CD1c-positive myeloid dendritic cell (primary cell): ENCODE data around the gene RGR.

ENCODE experiments used
- DNase-seq: peaks from one replicate; pipeline ENCODE4 v3.0.0-alpha.2; 2016; ENCODE audit errors: extremely low spot score

RGR gene, protein sequence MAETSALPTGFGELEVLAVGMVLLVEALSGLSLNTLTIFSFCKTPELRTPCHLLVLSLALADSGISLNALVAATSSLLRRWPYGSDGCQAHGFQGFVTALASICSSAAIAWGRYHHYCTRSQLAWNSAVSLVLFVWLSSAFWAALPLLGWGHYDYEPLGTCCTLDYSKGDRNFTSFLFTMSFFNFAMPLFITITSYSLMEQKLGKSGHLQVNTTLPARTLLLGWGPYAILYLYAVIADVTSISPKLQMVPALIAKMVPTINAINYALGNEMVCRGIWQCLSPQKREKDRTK

DNA sequence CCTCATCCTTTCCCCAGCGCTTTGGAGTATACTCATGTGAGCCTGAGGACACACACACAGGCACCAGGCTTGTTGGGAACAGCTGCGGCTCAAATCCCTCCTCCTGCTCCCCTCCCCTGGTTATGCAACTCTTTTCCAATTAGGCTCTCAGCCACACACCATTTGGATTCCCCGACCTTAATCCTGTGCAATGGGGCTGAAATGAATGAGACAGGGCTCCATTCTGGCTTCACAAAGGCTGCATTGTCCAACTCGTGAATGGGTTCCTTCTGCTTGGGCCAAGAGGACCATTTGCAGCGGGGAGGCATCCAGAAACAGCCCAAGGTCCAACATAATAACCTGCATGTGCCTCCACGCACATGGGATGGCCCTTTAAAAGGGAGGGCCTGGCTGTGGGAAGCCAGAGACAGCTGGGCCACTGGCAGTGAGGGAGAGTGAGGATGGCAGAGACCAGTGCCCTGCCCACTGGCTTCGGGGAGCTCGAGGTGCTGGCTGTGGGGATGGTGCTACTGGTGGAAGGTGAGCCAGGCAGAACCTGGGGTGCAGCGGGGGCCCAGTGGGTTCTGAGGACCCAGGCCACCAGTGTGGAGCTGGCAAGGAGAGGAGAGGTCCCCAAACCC lies at the start of gene RGR:
TSS of gene RGR (plus strand) at position 403 of the 620 bp plus-strand sequence. CDS start at position 441, 38 bp downstream.
- DNase-seq: no peak

DNA sequence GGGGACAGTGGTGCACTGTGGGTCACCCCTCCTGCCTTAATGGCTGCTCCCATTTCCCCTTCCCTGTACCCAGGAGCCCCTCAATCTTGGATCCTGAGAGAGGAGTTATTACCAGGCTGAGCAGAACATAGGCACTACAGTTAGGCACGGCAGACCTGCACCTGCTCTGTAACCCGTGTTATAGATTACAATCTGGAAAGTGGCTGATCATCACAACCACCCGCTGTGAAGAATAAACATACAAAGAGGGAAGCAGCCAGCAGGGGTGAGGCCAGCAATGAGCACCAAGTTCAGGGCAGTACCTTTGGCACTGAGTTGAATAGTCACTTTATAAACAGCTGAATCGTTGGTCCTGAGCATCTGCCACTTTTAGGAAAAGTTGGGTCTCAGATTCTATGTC lies 48.8 kb upstream of the RGR start:
- no peak for DNase-seq

DNA sequence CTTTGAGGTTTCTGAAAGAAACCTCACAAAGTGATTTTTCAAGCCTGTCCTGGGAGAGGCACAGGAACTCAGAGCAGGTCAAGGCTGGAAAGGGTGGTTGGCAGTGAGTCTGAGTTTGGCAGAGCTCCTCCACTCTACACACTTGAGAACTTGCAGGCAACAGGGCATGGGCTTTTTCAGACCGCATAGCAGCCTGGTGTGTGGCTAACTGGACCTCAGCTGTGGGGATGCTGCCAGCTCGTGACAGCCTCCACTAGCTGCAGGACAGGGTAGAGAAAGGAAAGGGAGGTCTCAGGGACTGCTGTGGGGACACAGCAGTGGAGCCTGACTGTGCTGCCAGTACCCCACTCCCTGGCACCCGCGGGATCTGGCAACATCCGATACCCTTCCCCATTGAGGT lies 47.9 kb upstream of the RGR start:
- no peak for DNase-seq

DNA sequence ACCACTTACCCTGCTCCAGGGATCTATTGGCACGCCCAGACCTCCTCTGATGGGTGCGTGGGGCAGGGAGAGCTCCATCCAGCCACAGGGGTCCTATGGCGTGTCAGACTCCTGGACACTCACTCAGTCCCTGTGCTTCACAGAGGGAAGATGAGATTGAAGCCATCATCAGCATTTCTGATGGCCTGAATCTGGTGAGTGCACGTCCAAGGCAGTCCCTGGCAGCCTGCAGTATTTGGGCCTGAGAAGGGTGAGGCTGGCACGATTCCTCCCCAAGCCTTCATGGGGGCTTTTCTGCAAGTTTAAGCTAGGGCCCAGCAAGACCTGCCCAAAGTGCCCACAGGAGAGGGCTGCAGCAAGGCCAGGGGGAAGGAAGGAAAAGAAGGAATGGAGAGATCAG lies 47.2 kb upstream of the RGR start:
- no peak for DNase-seq

DNA sequence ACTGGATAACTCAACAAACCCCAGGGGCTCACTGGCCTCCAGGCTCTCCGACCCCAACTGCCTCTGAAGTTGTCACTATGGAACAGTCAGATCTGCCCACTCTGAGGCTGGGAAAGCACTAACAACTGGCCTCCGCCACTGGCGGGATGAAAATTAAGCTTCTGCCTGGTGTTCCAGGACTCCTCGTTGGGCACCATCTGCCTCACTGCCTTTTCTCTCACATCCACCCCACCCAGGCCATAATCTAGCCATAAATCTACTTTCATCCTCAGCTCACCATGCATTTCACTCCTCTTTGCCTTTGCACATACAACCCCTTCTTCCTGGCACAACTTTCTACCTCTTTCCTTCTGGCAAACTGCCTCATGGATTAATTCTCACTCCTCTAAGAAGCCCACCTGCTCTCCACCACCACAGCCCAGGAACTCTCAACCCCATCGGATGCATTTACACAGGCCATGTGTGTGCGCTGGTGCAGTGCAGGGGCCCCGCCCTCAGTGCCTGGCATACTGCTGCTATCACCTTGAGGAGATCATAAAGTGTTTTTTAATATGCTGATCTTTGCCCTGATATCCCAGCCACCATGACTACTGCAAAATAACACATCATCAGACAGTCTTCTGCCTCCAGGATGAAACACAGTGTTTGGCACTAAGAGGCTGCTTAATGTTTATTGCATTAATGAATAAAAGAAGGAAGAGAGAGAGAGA lies 46.5 kb upstream of the RGR start:
- no peak for DNase-seq

DNA sequence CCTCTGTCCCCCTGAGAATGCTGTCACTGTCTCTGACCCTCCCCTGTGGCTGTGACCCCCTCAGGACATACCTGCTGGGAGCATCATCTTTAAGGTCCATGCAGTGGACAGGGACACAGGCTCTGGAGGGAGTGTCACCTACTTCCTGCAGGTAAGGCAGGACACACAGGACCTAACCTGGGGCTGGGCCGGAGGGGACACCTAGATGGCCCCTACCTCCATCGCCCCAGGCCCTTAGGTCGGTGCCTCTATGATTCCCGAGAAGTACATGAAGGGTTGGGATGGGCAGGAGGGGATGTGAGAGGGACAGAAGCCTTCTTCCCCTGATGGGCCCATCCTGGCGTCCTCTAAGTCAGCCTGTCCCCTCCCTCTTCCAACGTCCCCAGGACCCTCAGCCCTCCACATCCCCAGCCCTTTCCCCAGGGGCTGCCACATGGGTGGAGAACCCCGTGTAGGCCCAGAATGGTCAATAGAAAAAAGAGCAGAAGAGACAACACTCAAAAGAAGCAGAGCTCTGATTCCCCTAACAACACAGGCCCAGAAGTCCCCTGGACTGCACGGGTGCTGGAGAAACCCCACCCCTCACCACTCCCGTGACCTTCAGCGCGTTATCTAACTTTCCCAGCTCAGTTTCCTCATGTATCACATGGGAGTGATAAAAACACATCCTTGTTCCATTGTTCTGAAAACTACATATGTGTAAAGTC lies 44.2 kb upstream of the RGR start:
- DNase-seq: no peak

DNA sequence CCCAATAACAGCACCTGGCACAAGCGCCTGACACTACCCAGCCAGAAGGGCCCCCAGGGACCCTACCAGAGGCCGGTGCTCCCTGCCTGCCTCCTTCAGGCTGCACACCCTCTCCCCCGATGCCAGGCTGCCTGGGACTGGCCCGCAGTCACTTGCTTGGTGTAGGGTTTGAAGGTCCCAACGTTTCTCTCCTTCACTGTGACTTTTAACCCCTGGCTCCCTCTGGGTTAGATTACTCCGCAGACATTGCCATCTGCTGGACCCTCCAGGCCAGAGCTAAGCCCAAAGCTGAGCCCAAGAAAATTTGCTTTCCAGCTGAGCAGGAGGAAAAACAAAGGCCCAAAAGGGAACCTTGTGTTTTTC lies 43.6 kb upstream of the RGR start:
- no peak for DNase-seq

DNA sequence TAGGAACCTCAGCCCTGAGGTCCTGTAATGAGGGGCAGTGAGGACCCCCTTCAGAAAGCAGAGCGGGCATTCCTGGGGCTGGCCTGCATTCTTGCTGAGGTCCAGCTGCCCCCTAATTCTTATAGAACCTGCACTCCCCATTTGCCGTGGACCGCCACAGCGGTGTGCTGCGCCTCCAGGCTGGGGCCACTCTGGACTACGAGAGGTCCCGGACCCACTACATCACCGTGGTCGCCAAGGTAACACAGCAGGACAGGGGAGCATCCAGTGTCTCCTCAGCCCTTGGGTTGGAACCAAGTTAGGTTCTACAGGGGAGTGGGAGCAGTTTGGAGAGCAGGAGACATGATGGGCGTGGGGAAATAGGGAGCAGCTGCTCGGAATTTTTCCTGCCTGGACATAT lies 43.2 kb upstream of the RGR start:
- no peak for DNase-seq

DNA sequence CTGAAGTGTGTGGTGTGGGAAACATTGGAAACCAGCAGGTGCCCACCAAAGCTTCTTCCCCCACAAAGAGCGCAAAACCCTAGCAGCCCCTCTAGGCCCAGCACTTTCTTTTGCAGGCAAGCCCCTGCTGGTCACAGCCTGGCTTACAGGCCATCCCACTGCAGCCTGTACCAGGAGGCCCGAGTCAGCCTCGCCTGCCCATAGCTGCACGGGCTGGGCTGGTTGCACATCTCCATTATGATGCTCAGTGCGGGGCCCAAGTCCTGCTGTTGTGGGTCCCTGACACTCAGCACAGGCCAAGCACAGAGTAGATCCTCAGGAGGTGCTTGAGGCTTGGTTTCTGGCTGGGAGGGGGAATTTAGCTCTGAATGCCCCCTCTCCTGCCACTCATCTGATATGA lies 42.5 kb upstream of the RGR start:
- DNase-seq: no peak

DNA sequence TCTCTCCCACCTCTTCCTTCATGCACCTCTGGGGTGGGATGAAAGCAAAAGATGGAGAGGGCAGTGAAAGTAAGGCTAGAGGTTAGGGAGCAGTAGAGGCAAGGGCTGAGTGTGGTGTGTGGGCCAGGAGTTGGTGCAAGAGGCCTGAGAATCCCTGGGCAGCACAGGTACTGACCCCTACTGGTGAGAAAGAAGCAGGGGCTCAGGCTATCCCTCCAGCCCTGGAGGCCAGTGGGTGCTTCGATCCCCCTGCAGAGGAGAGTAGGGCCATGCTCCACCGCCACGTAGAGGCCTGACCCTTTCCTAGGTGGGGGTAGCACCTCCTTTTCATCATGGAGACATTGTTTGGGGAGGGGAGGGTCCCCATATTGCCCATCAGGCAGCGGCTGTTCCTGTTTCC lies 40.7 kb upstream of the RGR start:
- no peak for DNase-seq

DNA sequence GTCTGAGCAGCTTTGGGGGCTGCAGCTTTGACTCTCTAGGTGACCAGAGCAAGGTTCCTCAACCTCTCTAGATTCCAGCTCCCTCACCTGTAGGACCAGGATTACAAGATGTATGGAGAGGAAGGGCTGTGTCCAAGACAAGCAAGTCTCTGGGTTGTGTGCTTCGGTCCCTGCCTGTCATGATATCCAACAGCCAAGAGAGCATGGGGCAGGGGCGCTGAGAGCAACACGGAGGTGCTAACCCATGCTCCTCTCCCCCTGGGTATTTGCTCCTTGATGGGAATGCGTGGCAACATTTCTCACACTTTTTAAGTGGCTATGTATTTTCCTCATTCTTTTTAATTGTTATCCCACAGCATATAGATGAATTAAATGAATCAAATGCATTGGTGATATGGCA lies 40.2 kb upstream of the RGR start:
- no peak for DNase-seq

DNA sequence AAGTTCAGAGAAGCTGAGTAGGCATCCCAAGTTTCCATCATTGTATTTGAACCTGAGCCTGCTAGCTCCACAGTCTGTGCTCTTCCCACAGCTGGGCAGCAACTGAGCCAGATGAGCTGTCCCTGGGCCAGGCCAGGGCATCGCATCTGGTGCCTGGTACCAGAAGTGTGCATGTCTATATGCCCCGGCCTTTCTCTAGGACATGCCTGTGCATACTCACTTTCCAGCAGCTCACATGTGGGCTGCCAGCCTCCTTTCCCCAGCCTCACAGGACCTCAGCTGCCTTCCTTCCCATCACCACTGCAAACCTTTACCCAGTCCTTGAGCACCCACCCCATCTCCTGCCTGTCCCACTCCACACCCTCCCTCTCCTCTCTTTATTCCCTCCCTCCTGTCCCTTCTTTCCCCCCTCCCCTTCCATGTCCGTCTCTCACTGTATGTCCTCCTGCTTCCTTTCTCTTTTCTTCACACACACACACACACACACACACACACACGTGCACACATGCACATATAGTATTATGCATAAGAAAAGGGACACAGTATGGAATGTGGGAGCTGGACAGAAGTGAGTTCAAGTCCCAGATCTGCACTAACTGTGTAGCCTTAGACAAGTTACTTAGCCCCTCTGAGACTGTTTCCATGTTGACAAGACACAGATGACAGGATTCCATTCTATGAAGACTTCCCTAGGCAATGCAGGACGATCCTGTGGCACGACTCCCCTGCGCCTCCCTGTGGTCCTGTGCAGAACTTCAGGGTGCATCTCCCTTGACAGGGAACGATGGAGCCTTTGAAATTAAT lies 39.6 kb upstream of the RGR start:
- DNase-seq: peak; percentile 58

DNA sequence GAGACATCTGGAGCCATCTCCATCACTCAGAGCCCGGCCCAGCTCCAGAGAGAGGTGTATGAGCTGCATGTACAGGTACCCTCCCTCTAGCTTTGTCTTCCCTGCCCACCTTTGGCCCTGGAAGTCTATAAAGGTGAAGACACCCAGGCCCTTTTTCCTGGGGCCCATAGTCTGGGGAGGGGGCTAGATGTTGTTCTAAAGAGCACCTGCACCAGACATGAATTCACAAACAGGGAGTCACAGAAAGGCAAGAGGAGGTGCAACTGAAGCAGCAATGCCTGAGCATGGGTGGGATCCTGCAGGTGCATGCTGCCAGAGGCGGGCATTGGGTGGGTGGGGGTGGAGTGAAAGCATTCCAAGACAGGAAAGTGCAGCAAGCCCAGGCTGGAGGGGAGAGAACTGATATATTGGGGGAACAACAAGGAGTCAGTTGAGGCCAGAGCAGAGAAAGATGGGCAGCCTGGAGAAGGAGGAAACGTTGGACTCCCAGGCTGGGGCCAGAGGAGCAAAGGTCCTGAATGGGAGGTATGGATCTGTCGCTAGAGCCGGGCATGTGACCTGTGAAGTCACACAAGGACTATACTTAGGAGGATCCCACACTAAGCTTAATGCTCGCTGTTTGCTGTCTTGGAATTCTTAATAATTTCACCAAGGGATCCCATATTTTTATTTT lies 38.9 kb upstream of the RGR start:
- no peak for DNase-seq

DNA sequence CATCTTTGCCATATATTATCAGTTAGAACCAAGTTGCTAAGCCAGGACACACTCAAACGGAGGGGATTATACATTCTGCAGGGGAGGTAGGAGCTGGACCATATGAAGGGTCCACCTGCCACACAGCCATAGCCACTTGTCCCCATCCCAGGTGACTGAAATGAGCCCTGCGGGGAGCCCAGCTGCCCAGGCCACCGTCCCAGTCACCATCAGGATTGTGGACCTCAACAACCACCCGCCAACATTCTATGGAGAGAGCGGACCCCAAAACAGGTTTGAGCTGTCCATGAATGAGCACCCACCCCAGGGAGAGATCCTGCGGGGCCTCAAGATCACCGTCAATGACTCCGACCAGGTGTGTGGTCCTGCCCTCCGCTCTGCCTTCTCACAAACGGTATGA lies 36.8 kb upstream of the RGR start:
- no peak for DNase-seq

DNA sequence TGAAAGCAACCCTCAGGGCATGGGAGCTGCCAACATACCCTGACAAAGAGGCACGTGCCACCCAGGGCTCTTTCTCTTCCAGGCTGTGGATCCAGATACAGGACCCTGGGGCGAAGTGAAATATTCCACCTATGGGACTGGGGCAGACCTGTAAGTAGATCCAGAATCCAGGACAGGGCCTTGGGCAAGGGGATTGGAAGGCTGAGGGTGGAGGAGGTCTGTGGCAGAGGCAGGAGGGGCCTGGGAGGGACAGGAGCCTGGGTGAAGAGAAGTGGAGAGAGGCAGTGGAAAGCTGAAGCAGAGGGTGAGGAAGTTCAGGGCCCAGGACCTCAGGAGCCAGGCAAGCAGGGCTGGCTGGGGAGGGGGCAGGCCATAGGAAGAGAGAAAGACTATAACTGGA lies 33.3 kb upstream of the RGR start:
- DNase-seq: no peak

DNA sequence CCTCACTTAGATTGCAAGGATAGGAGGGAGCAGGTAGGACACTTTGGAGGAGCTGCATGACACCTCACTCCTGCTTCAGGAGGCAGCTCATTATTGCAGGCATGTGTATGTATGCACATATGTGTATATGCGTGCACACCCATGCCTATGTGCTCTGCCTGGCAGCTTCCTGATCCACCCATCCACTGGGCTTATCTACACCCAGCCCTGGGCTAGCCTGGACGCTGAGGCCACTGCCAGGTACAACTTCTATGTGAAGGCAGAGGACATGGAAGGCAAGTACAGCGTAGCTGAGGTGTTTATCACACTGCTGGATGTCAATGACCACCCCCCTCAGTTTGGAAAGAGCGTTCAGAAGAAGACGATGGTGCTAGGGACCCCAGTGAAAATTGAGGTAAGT lies 32.8 kb upstream of the RGR start:
- no peak for DNase-seq

DNA sequence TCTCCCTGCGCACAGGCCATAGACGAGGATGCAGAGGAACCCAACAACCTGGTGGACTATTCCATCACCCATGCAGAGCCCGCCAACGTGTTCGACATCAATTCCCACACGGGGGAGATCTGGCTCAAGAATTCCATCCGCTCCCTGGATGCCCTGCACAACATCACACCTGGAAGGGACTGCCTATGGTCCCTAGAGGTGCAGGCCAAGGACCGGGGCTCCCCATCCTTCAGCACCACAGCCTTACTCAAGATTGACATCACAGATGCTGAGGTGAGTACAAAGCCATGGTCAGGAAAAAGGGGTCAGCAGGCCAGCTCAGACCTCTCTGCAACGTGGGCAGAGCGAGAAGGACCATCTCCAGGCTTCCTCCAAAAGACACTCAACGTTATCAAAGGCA lies 31.8 kb upstream of the RGR start:
- no peak for DNase-seq

DNA sequence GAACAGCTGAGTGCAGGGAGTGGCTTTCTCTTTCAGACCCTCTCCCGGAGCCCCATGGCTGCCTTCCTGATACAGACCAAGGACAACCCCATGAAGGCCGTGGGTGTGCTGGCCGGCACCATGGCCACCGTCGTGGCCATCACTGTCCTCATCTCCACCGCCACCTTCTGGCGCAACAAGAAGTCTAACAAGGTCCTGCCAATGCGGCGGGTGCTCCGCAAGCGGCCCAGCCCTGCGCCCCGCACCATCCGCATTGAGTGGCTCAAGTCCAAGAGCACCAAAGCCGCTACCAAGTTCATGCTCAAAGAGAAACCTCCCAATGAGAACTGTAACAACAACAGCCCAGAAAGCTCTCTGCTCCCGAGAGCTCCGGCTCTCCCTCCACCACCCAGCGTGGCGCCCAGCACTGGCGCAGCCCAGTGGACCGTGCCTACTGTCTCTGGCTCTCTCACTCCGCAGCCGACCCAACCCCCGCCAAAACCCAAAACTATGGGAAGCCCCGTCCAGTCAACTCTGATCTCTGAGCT lies 30.7 kb upstream of the RGR start:
- DNase-seq: no peak

DNA sequence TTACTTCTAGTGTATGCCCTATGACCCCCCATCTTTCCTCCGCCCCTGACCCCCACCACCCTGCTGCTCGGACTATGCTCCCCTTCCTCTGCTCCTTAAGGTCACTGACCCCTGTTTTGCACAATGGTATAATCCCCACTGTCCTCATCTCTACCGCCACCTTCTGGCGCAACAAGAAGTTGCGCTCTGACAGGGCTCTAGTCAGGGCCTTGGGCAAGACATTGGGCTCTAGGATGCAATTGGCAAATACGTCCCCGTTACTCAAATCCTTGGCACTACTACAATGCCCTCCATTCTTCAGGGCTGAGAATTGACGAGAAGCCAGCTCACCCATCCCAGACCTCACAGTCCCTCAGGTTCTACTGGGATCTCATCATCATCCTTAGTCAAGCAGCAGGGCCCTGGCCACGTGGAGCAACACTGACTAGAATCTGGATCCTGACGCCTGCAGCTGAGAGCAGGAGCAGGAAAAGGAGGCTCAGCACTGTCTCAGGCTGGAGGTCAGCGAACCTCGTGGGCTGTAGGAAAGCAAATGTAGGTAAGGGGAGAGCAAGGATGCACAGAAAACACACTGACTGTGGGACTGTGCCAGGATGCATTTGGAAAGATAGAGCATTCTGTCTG lies 30.1 kb upstream of the RGR start:
- DNase-seq: peak; percentile 20

DNA sequence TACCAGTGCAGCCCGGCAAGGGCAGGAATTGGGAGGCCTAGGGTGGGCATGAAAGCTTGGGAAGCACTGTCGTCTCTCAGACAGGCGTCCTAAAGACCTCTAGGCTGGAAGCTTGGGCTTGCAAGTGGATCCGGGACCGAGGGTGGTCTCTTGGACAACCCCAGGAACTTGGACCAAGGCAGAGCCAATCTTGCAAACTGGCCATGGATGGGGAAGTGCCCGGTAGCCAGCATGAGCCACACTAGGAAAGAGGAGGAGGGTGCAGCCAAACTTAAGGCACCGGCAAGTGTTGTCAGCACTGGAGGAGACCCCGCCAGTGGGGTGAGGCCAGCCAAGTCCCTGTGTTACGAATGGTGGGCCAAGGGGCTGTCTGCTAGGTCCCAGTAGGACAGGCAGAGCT lies 28.0 kb upstream of the RGR start:
- no peak for DNase-seq

DNA sequence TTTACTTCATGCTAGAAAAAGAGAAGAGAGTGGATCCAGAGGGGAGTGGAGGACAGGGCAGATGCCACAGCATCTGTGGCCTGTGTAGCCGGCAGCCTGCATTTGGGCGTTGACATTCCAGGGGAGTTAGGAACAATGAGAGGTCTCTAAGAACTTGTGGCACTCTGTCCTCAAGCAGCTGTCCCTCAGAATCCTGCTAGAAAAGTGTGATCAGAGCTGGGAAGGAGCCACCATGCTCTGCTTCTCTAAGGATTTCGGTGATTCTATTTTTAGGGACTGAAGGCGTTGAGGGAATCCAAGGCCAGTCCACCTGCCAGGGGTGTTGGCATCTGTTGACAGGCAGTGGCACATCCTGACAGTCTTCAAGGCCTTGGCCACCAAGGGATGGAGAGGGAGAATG lies 27.1 kb upstream of the RGR start:
- DNase-seq: no peak
